ENCODE measurements around the gene PCNP.
"Not testable (repeated sequence)": the region's sequence is repeated elsewhere in the genome, so short reads cannot be mapped to it uniquely, and the experiment has no call there.

PCNP gene
- long read RNA-seq, donor 1, transcript PCNP-201 (5 exons, 2,342 nt) = major isoform, 28 of 303 reads
- long read RNA-seq, donor 1, transcript PCNP-202 (5 exons, 2,165 nt) = minor isoform, 22 of 303 reads
- long read RNA-seq, donor 1, transcript PCNP-207 (5 exons, 786 nt) = minor isoform, 6 of 303 reads
- long read RNA-seq, donor 1, partial matches to known transcripts = 241 of 303 reads
- long read RNA-seq, donor 1, other reads (novel, unspliced or antisense) = 0 of 303 reads
- long read RNA-seq, donor 2, transcript PCNP-202 (5 exons, 2,165 nt) = minor isoform, 18 of 3,077 reads
- long read RNA-seq, donor 2, transcript PCNP-201 (5 exons, 2,342 nt) = major isoform, 22 of 3,077 reads
- long read RNA-seq, donor 2, partial matches to known transcripts = 2,972 of 3,077 reads
- long read RNA-seq, donor 2, other reads (novel, unspliced or antisense) = 57 of 3,077 reads
- long read RNA-seq, donor 3, transcript PCNP-202 (5 exons, 2,165 nt) = minor isoform, 9 of 28 reads
- long read RNA-seq, donor 3, transcript PCNP-201 (5 exons, 2,342 nt) = major isoform, 11 of 28 reads
- long read RNA-seq, donor 3, partial matches to known transcripts = 5 of 28 reads
- long read RNA-seq, donor 3, other reads (novel, unspliced or antisense) = 0 of 28 reads
- long read RNA-seq, donor 4, transcript PCNP-202 (5 exons, 2,165 nt) = minor isoform, 15 of 76 reads
- long read RNA-seq, donor 4, transcript PCNP-207 (5 exons, 786 nt) = minor isoform, 7 of 76 reads
- long read RNA-seq, donor 4, transcript PCNP-201 (5 exons, 2,342 nt) = major isoform, 24 of 76 reads
- long read RNA-seq, donor 4, transcript PCNP-204 (4 exons, 2,028 nt) = minor isoform, 9 of 76 reads
- long read RNA-seq, donor 4, partial matches to known transcripts = 15 of 76 reads
- long read RNA-seq, donor 4, other reads (novel, unspliced or antisense) = 0 of 76 reads
- long read RNA-seq, donor 5, transcript PCNP-201 (5 exons, 2,342 nt) = major isoform, 33 of 70 reads
- long read RNA-seq, donor 5, transcript PCNP-202 (5 exons, 2,165 nt) = minor isoform, 26 of 70 reads
- long read RNA-seq, donor 5, partial matches to known transcripts = 0 of 70 reads
- long read RNA-seq, donor 5, other reads (novel, unspliced or antisense) = 0 of 70 reads
- long read RNA-seq, donor 6, transcript PCNP-207 (5 exons, 786 nt) = minor isoform, 6 of 52 reads
- long read RNA-seq, donor 6, transcript PCNP-201 (5 exons, 2,342 nt) = major isoform, 22 of 52 reads
- long read RNA-seq, donor 6, transcript PCNP-204 (4 exons, 2,028 nt) = minor isoform, 7 of 52 reads
- long read RNA-seq, donor 6, transcript PCNP-202 (5 exons, 2,165 nt) = minor isoform, 15 of 52 reads
- long read RNA-seq, donor 6, partial matches to known transcripts = 0 of 52 reads
- long read RNA-seq, donor 6, other reads (novel, unspliced or antisense) = 0 of 52 reads
- long read RNA-seq, donor 7, transcript PCNP-201 (5 exons, 2,342 nt) = major isoform, 42 of 85 reads
- long read RNA-seq, donor 7, transcript PCNP-204 (4 exons, 2,028 nt) = minor isoform, 5 of 85 reads
- long read RNA-seq, donor 7, transcript PCNP-202 (5 exons, 2,165 nt) = minor isoform, 27 of 85 reads
- long read RNA-seq, donor 7, partial matches to known transcripts = 6 of 85 reads
- long read RNA-seq, donor 7, other reads (novel, unspliced or antisense) = 0 of 85 reads
- long read RNA-seq, donor 8, transcript PCNP-202 (5 exons, 2,165 nt) = minor isoform, 21 of 71 reads
- long read RNA-seq, donor 8, transcript PCNP-207 (5 exons, 786 nt) = minor isoform, 5 of 71 reads
- long read RNA-seq, donor 8, transcript PCNP-201 (5 exons, 2,342 nt) = major isoform, 37 of 71 reads
- long read RNA-seq, donor 8, partial matches to known transcripts = 0 of 71 reads
- long read RNA-seq, donor 8, other reads (novel, unspliced or antisense) = 0 of 71 reads

- peak; percentile 99 for DNase-seq
Measured at GRCh38 chr3:101573449-101574387, at the start of gene PCNP. PCNP (plus strand) TSS chr3:101574180; CDS start chr3:101574216, 36 bp downstream.

GRCh38 chr3:101527441-101527840 is 46.5 kb upstream of the PCNP start:
- no peak for DNase-seq

GRCh38 chr3:101527906-101528305 is 46.1 kb upstream of the PCNP start:
- DNase-seq = no peak

- DNase-seq = no peak
Measured at GRCh38 chr3:101529816-101530685, 43.9 kb upstream of the PCNP start.

- no peak for DNase-seq
Measured at GRCh38 chr3:101530686-101531047, 43.3 kb upstream of the PCNP start.

GRCh38 chr3:101531473-101532086 is 42.4 kb upstream of the PCNP start:
- no peak for DNase-seq

- no peak for DNase-seq
Measured at GRCh38 chr3:101532783-101533602, 41.0 kb upstream of the PCNP start.

GRCh38 chr3:101533603-101533968 is 40.4 kb upstream of the PCNP start:
- no peak for DNase-seq

- DNase-seq = no peak
Measured at GRCh38 chr3:101535221-101535620, 38.8 kb upstream of the PCNP start.

GRCh38 chr3:101536266-101536665 is 37.7 kb upstream of the PCNP start:
- no peak for DNase-seq

GRCh38 chr3:101536955-101537354 is 37.0 kb upstream of the PCNP start:
- DNase-seq = not testable (repeated sequence)

- no peak for DNase-seq
Measured at GRCh38 chr3:101542957-101543356, 31.0 kb upstream of the PCNP start.

- DNase-seq = no peak
Measured at GRCh38 chr3:101544161-101544850, 29.7 kb upstream of the PCNP start.

GRCh38 chr3:101548527-101549105 is 25.4 kb upstream of the PCNP start:
- no peak for DNase-seq

GRCh38 chr3:101549473-101549872 is 24.5 kb upstream of the PCNP start:
- DNase-seq = no peak

- DNase-seq = not testable (repeated sequence)
Measured at GRCh38 chr3:101551359-101552081, 22.5 kb upstream of the PCNP start.

All from right kidney (tissue), 9 donors.